ENCODE data around the gene KCNS3. TPM values are rescaled to one million over a fixed set of nuclear protein-coding genes. Genes with fewer than 3 reads are reported as not detected.
"Not testable (repeated sequence)": the region's sequence is repeated elsewhere in the genome, so short reads cannot be mapped to it uniquely, and the experiment has no call there.

The KCNS3 gene
- total RNA-seq, 1 donor from 2014 or later: 0.39 TPM

DNA sequence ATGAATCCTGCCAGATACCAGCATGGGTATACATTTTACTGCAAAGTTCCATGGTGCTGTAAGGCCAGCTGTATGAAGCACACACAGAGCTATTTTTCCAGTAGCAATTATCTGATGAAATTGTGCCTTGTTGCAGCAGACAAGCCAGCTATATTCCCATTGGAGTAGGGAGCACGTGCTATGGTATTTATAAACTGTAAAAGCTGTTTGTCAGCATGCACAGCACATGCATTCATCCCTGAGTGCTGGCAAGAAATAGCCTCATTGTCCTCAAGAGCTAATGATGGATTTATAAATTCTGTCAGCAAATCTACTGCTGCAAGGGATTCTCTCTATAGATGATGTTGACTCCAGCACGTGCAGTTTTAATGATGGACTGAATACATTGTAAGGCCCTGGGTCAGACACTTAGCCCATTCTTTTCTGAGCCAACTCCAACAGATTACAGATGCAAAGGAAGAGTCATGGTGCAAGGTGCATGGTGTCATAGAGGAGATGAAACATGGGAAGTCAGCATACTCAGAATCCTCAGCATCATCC, 61.7 kb downstream of the KCNS3 start:
- no peak for DNase-seq (ENCODE audit: low read depth in 2 of 2)

DNA sequence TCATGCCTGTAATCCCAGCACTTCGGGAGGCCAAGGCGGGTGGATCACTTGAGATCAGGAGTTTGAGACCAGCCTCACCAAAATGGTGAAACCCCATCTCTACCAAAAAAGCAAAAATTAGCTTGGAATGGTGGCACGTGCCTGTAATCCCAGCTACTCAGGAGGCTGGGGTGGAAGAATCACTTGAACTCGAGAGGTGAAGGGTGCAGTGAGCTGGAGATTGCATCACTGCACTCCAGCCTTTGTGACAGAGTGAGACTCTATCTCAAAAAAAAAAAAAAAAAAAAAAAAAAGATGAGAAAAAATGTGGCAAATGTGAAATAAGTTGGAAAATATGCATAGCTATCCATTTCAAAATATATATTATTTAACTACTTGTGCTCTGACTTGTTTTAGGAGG, 65.0 kb downstream of the KCNS3 start:
- no peak for DNase-seq (ENCODE audit: low read depth in 2 of 2)

GRCh38 chr2:17947113-17947512, 68.6 kb downstream of the KCNS3 start:
- DNase-seq (ENCODE audit: low read depth in 2 of 2): no peak

DNA sequence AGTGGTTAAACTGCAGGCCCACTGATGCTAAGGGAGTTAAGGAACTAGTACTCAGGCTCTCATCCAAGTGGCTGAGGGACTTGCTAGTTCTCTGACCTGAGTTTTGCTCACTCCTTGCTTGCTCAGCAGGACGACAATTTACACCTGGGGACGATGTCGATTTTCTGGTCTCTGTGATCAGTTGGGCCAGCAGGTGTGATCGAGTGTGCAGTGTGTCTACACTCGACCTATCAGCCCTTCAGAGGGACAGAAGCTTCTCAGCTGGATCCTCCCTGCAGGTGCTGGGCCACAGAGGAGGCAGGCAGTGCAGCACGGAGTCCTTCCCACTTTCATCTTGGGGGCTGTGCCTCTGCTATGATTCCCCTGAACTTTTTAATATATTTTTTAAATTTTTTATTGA, 71.5 kb downstream of the KCNS3 start:
- DNase-seq (ENCODE audit: low read depth in 2 of 2): no peak

DNA sequence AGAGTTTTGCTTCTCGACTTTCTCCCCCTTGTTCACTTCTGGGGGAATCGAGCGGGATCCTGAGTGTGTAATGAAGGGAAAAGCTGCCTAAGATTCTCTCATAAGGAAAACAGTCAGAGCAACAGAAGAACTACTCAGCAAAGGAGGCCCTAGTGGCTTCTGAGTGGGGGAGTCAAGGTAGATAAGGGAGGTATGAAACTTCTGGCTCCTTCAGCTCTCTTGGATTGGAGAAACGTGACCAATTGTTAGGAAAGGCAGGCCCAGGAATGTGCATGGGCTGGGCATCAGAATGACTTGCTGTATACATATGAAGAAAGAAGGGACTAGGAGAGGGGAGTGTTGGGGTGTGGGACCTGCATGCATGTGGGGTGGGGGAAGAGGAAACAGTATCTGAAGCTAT, 73.1 kb downstream of the KCNS3 start:
- no peak for DNase-seq (ENCODE audit: low read depth in 2 of 2)

GRCh38 chr2:17958466-17959092, 80.1 kb downstream of the KCNS3 start:
- DNase-seq (ENCODE audit: low read depth in 2 of 2): no peak

DNA sequence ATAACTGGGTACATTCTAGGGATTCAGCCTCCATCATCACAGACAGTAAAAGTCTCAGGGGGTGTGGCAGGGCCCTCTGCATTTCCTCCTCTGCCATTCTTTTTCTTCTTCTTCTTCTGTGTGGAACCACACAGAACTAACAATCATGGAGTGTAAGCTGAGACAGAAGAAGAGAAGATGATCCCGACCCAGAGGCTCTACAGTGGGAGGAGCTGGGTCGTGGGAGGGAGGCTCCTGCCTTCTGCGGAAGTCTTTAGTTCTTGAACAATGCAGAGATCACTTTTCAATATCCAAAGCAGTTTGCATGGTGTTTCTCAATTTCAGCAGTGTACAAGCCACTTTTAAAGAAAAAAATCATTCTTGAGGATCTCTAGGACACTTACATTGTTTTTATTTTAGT, 80.9 kb downstream of the KCNS3 start:
- no peak for DNase-seq (ENCODE audit: low read depth in 2 of 2)

GRCh38 chr2:17959833-17960232, 81.4 kb downstream of the KCNS3 start:
- no peak for DNase-seq (ENCODE audit: low read depth in 2 of 2)

DNA sequence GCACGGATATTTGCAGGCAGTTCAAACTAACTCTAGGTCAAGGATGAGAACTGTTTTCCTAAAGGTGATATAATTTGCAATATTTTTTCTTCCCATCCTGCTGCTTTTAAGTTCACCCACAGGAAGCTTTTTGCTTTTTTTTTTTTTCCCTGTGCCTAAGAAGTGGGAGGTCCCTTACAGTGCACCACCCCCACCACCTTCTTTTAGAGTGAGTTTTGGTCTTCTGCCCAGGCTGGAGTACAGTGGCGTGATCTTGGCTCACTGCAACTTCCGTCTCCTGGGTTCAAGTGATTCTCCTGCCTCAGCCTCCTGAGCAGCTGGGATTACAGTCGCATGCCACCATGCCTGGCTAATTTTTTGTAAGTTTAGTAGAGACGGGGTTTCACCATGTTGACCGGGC, 82.5 kb downstream of the KCNS3 start:
- DNase-seq (ENCODE audit: low read depth in 2 of 2): no peak

DNA sequence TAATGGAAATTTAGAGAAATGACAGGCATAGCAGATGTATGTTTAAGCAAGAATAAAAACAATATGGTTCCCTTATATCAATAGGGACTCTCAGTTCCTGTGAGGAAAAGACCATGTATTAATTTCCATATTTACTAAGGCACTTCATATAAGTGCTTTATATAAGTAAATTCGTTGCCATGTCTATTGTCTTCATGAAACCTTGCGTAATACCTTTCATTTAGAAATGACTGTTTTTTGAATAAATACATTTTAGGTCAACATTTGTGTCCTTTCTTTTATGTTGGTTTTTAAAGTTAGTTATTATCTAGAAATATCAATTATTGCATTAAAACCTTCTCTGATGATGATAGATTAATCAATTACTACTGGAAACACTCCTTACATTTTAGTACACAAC, 83.3 kb downstream of the KCNS3 start:
- no peak for DNase-seq (ENCODE audit: low read depth in 2 of 2)

- no peak for DNase-seq (ENCODE audit: low read depth in 2 of 2)
Measured at GRCh38 chr2:17962876-17963275, 84.4 kb downstream of the KCNS3 start.

DNA sequence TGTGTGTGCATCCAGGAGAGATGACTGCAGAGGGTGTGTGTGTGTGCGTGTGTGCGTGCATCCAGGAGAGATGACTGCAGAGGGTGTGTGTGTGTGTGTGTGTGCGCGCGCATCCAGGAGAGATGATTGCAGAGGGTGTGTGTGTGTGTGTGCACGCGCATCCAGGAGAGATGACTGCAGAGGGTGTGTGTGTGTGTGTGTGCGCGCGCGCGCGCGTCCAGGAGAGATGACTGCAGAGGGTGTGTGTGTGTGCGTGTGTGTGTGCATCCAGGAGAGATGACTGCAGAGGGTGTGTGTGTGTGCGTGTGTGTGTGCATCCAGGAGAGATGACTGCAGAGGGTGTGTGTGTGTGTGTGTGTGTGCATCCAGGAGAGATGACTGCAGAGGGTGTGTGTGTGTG, 85.1 kb downstream of the KCNS3 start:
- not testable (repeated sequence) for DNase-seq (ENCODE audit: low read depth in 2 of 2)

DNA sequence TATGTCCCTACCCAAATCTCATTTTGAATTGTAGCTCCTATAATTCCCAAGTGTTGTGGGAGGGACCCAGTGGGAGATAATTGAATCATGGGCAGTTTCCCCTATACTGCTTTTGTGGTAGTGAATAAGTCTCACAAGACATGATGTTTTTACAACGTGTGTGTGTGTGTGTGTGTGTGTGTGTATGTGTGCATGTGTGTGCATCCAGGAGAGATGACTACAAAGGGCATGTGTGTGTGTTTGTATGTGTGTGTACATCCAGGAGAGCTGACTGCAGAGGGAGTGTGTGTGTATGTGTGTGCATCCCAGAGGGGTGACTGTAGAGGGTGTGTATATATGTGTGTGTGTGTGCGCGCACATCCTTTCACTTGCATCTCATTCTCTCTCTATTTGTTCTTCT, 86.7 kb downstream of the KCNS3 start:
- no peak for DNase-seq (ENCODE audit: low read depth in 2 of 2)

- no peak for DNase-seq (ENCODE audit: low read depth in 2 of 2)
Measured at GRCh38 chr2:17966798-17967197, 88.3 kb downstream of the KCNS3 start.

GRCh38 chr2:17969661-17970060, 91.2 kb downstream of the KCNS3 start:
- no peak for DNase-seq (ENCODE audit: low read depth in 2 of 2)

- no peak for DNase-seq (ENCODE audit: low read depth in 2 of 2)
Measured at GRCh38 chr2:17971531-17972125, 93.2 kb downstream of the KCNS3 start.

DNA sequence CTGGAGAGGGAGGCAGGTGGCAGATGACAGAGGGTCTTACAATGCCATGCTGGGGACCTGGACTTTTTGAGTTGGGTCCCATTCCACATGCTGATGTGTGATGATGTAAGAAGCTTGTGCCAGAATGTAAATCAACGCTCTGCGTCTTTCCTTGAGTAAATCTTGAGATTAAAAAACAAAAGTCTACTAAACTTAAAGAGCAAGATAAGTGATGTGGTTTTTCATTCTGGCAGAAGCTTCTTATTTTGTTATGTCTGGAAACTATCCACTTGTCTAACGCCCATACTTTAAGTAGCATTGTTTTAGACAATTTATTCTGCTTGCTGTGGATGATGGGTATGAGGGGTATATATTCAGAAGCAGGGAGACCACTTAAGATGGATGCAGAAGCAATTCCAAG, 94.5 kb downstream of the KCNS3 start:
- no peak for DNase-seq (ENCODE audit: low read depth in 2 of 2)

- no peak for DNase-seq (ENCODE audit: low read depth in 2 of 2)
Measured at GRCh38 chr2:17975401-17975800, 96.9 kb downstream of the KCNS3 start.

GRCh38 chr2:17976871-17977746, 98.6 kb downstream of the KCNS3 start:
- DNase-seq (ENCODE audit: low read depth in 2 of 2): no peak

- DNase-seq (ENCODE audit: low read depth in 2 of 2): no peak
Measured at GRCh38 chr2:17979707-17980106, 101.2 kb downstream of the KCNS3 start.

DNA sequence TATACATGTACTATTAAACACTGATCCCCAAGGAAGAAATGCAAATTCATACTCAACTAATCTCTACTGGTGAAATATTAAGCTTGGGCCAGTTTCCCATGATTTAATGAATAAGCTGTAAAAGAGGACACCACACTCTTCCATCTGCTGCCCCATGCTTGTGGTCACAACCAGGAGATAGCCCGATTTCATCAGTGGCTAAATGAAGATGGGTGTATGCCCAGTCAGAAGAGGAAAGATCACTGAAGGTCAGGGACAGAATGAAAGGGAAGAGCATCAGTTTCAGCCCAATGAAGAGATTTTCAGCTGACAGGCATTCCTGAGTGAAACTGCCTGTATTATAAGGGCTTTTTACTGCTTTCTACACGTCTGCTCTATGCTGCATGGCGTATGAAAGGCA, 103.5 kb downstream of the KCNS3 start:
- DNase-seq (ENCODE audit: low read depth in 2 of 2): no peak
